SIG-M5 (cell line): ENCODE measurements around the gene ASIP.
"Not testable (repeated sequence)": the region's sequence is repeated elsewhere in the genome, so short reads cannot be mapped to it uniquely, and the experiment has no call there.

Experiments used
- DNase-seq: peaks from one replicate; lab custom pipeline; 2025; lab: John Stamatoyannopoulos, UW

The ASIP gene

GRCh38 chr20:34285450-34285849 lies 44.2 kb downstream of the ASIP start:
- DNase-seq: no peak

GRCh38 chr20:34287500-34287899 lies 46.3 kb downstream of the ASIP start:
- DNase-seq: not testable (repeated sequence)

GRCh38 chr20:34290471-34290870 lies 49.2 kb downstream of the ASIP start:
- no peak for DNase-seq

- no peak for DNase-seq
Measured at GRCh38 chr20:34292496-34292895, 51.3 kb downstream of the ASIP start.

GRCh38 chr20:34293119-34293518 lies 51.9 kb downstream of the ASIP start:
- DNase-seq: no peak

GRCh38 chr20:34293589-34293988 lies 52.4 kb downstream of the ASIP start:
- DNase-seq: no peak

GRCh38 chr20:34294563-34294962 lies 53.3 kb downstream of the ASIP start:
- DNase-seq: no peak

GRCh38 chr20:34295284-34295683 lies 54.1 kb downstream of the ASIP start:
- DNase-seq: no peak

- no peak for DNase-seq
Measured at GRCh38 chr20:34296468-34296867, 55.2 kb downstream of the ASIP start.

GRCh38 chr20:34298294-34298784 lies 57.1 kb downstream of the ASIP start:
- not testable (repeated sequence) for DNase-seq

- DNase-seq: no peak
Measured at GRCh38 chr20:34299556-34300255, 58.5 kb downstream of the ASIP start.

- DNase-seq: no peak
Measured at GRCh38 chr20:34300256-34300806, 59.1 kb downstream of the ASIP start.

GRCh38 chr20:34300809-34301586 lies 59.8 kb downstream of the ASIP start:
- no peak for DNase-seq

- DNase-seq: no peak
Measured at GRCh38 chr20:34301587-34302311, 60.5 kb downstream of the ASIP start.

GRCh38 chr20:34302312-34302722 lies 61.1 kb downstream of the ASIP start:
- no peak for DNase-seq

GRCh38 chr20:34302723-34303533 lies 61.7 kb downstream of the ASIP start, which contains the start of gene AHCY:
AHCY (minus strand) TSS chr20:34303355; CDS start chr20:34303270, 85 bp downstream.
- peak; percentile 96 for DNase-seq

GRCh38 chr20:34305333-34306230 lies 64.4 kb downstream of the ASIP start:
- DNase-seq: no peak

GRCh38 chr20:34309691-34310090 lies 68.5 kb downstream of the ASIP start:
- DNase-seq: no peak

GRCh38 chr20:34310481-34311117 lies 69.4 kb downstream of the ASIP start:
- no peak for DNase-seq
